Astrocyte of the spinal cord (primary cell): ENCODE measurements around the gene SLC2A9.

Experiments used
- DNase-seq: peaks from one replicate; pipeline ENCODE4 v3.0.0; 2011; ENCODE audit warnings: low read depth, low spot score
- H3K4me3 ChIP-seq: 2 replicates; pipeline ENCODE4 v1.5.1; 2011; ENCODE audit warnings: low read depth, mild to moderate bottlenecking, low read length, moderate library complexity
- CTCF ChIP-seq: IDR thresholded peaks from 2 replicates; pipeline ENCODE4 v1.5.1; 2012; ENCODE audit warnings: low read depth, mild to moderate bottlenecking, low read length, inconsistent platforms
- in situ Hi-C: cut with HindIII; loops from 2 replicates; pipeline ENCODE4 v1.10.0; 2017; ENCODE audit warnings: low sequenced_read_pairs

Gene SLC2A9

GRCh38 chr4:9825049-9825448 lies 196.2 kb downstream of the SLC2A9 start:
- H3K4me3 ChIP-seq, result no peak overlapping the region
- no peak for TF ChIP-seq CTCF
- in situ Hi-C loops, result no loop called here
- no peak for DNase-seq

DNA sequence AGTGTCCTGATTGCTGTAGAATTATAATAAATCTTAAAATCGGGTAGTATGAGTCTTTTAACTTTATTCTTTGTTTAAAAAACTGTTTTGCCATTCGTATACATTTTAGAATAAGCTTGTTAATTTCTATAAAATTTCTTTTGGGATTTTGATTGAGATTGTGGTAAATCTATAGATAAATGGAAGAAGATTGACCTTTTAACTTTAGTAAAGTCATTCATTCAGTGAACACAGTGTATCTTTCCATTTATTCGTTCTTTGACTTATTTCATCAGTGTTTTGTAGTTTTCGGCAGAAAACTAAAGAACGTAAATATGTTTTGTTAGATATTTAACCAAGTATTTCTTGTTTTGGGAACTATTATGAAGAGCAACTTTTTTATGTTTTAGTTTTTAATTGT lies 201.0 kb downstream of the SLC2A9 start:
- H3K4me3 ChIP-seq, result no peak overlapping the region
- no peak for DNase-seq
- TF ChIP-seq CTCF, result no peak
- in situ Hi-C loops, result no loop called here

GRCh38 chr4:9816285-9816684 lies 205.0 kb downstream of the SLC2A9 start:
- in situ Hi-C loops, result no loop called here
- no peak overlapping the region for H3K4me3 ChIP-seq
- no peak for TF ChIP-seq CTCF
- DNase-seq, result no peak

GRCh38 chr4:9812501-9813340 lies 208.6 kb downstream of the SLC2A9 start:
- DNase-seq, result no peak
- H3K4me3 ChIP-seq, result no peak overlapping the region
- in situ Hi-C loops, result no loop called here
- TF ChIP-seq CTCF, result no peak

DNA sequence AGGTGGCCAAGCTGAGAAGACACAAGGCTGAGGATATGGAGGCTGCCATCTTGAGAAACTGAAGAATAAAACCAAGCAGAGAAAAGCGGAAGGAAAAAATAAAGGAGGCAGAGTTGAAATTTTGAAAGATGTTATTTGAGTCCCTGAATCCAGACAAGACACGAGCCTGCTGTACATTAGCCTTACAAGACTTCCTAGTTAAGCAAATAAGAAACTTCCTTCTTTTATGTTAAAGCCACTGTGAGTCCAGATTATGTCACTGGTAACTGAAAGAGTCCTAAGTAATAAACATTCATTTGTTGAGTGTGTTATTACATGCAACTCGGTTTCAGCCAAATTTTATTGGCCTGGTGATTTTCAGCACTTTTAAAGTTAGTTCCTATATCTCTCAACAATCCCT lies 209.5 kb downstream of the SLC2A9 start:
- DNase-seq, result no peak
- no peak overlapping the region for H3K4me3 ChIP-seq
- TF ChIP-seq CTCF, result no peak
- in situ Hi-C loops, result no loop called here

DNA sequence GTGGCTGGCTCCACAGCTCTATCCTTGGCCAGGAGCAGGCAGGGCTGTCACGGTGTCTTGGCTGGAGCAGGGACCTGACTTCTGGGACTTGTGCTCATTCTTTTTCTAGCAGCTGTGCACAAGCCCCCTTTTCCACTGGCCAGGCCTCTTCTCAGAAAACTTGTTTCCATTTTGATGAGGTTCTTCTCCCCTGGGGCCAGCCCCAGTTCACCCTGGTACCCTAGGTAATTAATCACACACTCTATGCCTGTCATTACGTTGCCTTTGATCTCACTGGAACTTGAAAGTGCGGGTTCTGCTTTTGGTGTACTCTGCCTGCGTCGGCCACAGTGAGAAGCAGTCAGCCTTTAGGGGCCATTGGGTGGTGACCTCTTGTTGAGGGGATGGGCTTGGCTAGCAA lies 213.2 kb downstream of the SLC2A9 start:
- no peak for DNase-seq
- H3K4me3 ChIP-seq, result no peak overlapping the region
- TF ChIP-seq CTCF, result no peak
- in situ Hi-C loops, result no loop called here
